ENCODE data around the gene ATP6V0C. TPM values are rescaled to one million over a fixed set of nuclear protein-coding genes. Genes with fewer than 3 reads are reported as not detected.
A peak's percentile ranks its signal among the peaks of the same experiment; 100 is the strongest.
"Not testable (repeated sequence)": the region's sequence is repeated elsewhere in the genome, so short reads cannot be mapped to it uniquely, and the experiment has no call there.

The ATP6V0C gene
- total RNA-seq, 1 donor from 2014 or later, result 22.9 TPM

GRCh38 chr16:2528161-2529060 lies 14.7 kb downstream of the ATP6V0C start:
- DNase-seq, result no peak

GRCh38 chr16:2529061-2529931 lies 15.5 kb downstream of the ATP6V0C start:
- DNase-seq, result no peak

GRCh38 chr16:2529961-2530628 lies 16.3 kb downstream of the ATP6V0C start:
- no peak for DNase-seq

- no peak for DNase-seq
Measured at GRCh38 chr16:2530629-2531318, 17.0 kb downstream of the ATP6V0C start.

- no peak for DNase-seq
Measured at GRCh38 chr16:2531371-2531695, 17.6 kb downstream of the ATP6V0C start, which contains the start of gene CEMP1. CEMP1 (minus strand) TSS chr16:2531408; CDS start chr16:2531073, 335 bp downstream.

GRCh38 chr16:2531696-2532493 lies 18.1 kb downstream of the ATP6V0C start:
- peak; percentile 99 for DNase-seq

- DNase-seq, result peak; percentile 75
Measured at GRCh38 chr16:2532494-2533141, 18.9 kb downstream of the ATP6V0C start.

- not testable (repeated sequence) for DNase-seq
Measured at GRCh38 chr16:2533142-2533755, 19.5 kb downstream of the ATP6V0C start.

GRCh38 chr16:2533912-2534311 lies 20.2 kb downstream of the ATP6V0C start:
- DNase-seq, result no peak

- not testable (repeated sequence) for DNase-seq
Measured at GRCh38 chr16:2534335-2534734, 20.6 kb downstream of the ATP6V0C start.

GRCh38 chr16:2535625-2536013 lies 21.9 kb downstream of the ATP6V0C start:
- peak; percentile 45 for DNase-seq

- peak; percentile 98 for DNase-seq
Measured at GRCh38 chr16:2537451-2538379, 24.0 kb downstream of the ATP6V0C start, which contains the start of gene PDPK1. PDPK1 (plus strand) TSS chr16:2538021; CDS start chr16:2538113, 92 bp downstream.

GRCh38 chr16:2539192-2539844 lies 25.6 kb downstream of the ATP6V0C start:
- DNase-seq, result not testable (repeated sequence)

- not testable (repeated sequence) for DNase-seq
Measured at GRCh38 chr16:2539845-2540458, 26.2 kb downstream of the ATP6V0C start.

GRCh38 chr16:2540912-2541311 lies 27.2 kb downstream of the ATP6V0C start:
- not testable (repeated sequence) for DNase-seq

GRCh38 chr16:2541409-2541808 lies 27.7 kb downstream of the ATP6V0C start:
- DNase-seq, result peak; percentile 32

- not testable (repeated sequence) for DNase-seq
Measured at GRCh38 chr16:2543771-2544170, 30.0 kb downstream of the ATP6V0C start.

Measured in tongue (tissue), 2 donors.